A673 (cell line): ENCODE results near the gene CNPY3.

Experiments
- EZH2 ChIP-seq: fragments of 200-600 bp; sonication (generic); IDR thresholded peaks from 2 replicates; pipeline ENCODE4 v1.6.1; 2017; ENCODE audit warnings: borderline replicate concordance, low read depth, mild to moderate bottlenecking, mixed read lengths, antibody characterized with exemption, low read length; ENCODE audit not compliant: poor library complexity, severe bottlenecking
- TF ChIP-seq, protein P1 (sequence below): fragments of 300-800, 200-600 bp; sonication (generic); conservative IDR thresholded peaks from 2 replicates; pipeline ENCODE4 v1.5.1; 2017; ENCODE audit warnings: low read depth, mild to moderate bottlenecking, antibody characterized with exemption, low read length, moderate library complexity, mixed read lengths

DNA sequence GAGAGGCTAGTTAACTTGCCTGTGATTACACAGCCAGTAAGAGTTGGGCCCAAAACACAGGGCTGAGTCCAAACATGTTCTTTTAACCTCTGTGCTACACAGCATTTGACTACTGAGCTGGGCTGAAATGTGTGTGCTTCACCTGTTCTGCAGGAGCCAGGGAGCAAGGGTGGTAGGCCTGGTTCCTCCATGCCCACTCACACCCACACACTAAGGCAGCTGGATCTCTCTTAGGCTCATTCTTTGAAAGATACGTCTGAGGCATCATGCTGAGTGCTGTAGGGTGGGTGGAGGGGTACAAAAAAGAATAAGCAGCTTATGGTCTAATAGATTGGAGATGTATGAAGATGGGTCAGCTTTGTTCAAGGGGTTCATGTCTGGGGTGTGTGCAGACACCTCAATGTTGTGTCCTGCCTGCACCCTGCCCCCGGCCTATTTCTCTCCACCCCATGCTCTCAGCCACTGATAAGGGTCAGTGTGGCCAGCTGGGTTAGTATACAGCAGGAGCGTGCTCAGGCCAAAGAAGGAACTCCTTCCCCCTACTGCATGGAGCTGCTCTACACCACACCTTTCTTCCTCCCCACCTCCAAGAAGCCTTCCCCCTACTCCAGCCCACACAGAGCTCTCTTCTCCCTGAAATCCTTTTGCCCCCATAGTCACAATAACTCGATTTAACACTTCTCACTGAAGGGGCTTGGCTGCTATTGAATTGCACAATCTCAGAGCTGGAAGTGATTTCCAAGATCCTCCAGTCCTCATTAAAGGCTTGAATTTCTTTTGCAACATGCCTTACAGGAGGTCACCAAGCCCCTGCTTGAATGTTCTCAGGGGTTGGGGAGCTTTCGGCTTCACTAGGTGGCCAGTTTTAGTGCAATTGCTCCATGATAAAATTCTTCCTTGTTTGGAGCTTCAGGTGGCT lies 58.5 kb downstream of the CNPY3 start:
- TF ChIP-seq, protein P1, sequence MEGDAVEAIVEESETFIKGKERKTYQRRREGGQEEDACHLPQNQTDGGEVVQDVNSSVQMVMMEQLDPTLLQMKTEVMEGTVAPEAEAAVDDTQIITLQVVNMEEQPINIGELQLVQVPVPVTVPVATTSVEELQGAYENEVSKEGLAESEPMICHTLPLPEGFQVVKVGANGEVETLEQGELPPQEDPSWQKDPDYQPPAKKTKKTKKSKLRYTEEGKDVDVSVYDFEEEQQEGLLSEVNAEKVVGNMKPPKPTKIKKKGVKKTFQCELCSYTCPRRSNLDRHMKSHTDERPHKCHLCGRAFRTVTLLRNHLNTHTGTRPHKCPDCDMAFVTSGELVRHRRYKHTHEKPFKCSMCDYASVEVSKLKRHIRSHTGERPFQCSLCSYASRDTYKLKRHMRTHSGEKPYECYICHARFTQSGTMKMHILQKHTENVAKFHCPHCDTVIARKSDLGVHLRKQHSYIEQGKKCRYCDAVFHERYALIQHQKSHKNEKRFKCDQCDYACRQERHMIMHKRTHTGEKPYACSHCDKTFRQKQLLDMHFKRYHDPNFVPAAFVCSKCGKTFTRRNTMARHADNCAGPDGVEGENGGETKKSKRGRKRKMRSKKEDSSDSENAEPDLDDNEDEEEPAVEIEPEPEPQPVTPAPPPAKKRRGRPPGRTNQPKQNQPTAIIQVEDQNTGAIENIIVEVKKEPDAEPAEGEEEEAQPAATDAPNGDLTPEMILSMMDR, result no peak
- TF ChIP-seq EZH2, result no peak
